CD4-positive, alpha-beta T cell treated with Interleukin-6 for 4 hours (primary cell): ENCODE measurements around the gene PSPH.
"Not testable (repeated sequence)": the region's sequence is repeated elsewhere in the genome, so short reads cannot be mapped to it uniquely, and the experiment has no call there.

Experiments
- DNase-seq: peaks from one replicate; pipeline ENCODE4 v3.0.0-alpha.2; 2020; ENCODE audit warnings: mixed read lengths

The PSPH gene

GRCh38 chr7:56062382-56062781, 11.1 kb upstream of the PSPH start:
- DNase-seq, result no peak

DNA sequence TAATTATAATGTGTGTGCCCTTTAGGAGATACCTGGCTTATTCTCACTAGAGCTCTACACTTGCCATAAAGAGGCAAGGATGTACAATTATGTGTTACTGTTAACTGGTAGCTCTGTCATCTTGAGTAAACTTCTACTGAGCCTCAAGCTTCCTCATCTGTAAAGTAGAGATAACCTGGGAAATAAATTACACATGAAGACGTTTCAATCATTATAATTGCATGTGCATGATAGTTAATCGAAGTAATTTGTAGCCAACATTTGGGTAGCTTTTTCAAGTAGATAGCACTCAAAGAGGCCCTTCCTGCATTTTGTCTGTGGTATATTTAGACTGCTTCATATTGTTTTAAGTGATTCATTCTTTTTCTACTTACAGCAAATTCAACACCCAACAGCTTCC, 2.7 kb upstream of the PSPH start:
- no peak for DNase-seq

DNA sequence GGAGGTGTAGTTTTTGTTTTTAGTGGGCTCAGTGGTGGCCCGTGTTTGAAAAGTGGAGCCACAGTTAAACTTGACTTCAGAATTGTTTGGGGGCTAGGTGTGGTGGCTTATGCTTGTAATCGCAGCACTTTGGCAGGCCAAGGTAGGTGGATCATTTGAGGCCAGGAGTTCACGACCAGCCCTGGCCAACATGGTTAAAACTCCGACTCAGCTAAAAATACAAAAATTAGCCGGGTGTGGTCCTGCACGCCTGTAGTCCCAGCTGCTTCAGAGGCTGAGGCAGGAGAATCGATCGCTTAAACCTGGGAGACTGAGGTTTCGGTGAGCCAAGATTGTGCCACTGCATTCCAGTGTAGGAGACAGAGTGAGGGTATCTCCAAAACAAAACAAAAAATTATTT, 2.1 kb upstream of the PSPH start:
- DNase-seq, result no peak

GRCh38 chr7:56051053-56051338, 248 bp downstream of the PSPH start:
- no peak for DNase-seq

- not testable (repeated sequence) for DNase-seq
Observed at GRCh38 chr7:56048763-56049162, 2.5 kb downstream of the PSPH start.

GRCh38 chr7:56048245-56048644, 3.0 kb downstream of the PSPH start:
- DNase-seq, result no peak

GRCh38 chr7:56047446-56048116, 3.7 kb downstream of the PSPH start:
- not testable (repeated sequence) for DNase-seq

DNA sequence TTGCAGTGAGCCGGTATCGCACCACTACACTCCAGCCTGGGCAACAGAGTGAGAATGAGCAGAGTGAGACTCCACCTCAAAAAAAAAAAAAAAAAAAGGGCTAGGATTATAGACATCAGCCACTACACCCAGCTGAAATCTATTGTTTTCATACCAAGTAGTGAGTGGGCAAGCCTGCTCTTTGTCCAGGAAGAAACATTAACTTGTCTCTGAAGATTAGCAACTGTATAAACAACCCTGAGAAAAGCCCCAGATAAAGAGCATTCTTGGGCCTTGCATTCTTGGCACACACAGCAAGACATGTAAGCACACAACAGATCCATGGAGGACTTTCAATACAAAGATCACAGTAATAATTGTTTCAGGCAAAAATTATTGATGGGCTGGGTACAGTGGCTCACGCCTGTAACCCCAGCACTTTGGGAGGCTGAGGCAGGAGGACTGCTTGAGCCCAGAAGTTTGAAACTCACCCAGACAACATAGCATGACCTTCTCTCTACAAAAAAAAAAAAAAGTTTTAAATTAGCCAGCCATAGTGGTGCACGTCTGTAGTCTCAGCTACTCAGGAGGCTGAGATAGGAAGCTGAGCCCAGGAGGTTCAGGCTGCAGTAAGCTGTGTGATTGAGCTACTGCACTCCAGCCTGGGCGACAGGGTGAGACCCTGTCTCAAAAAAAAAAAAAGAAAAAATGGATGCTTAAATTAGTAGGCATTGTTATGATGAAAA, 4.4 kb downstream of the PSPH start:
- DNase-seq, result no peak

- not testable (repeated sequence) for DNase-seq
Observed at GRCh38 chr7:56045758-56046157, 5.5 kb downstream of the PSPH start.

GRCh38 chr7:56040730-56041129, 10.5 kb downstream of the PSPH start:
- DNase-seq, result no peak

DNA sequence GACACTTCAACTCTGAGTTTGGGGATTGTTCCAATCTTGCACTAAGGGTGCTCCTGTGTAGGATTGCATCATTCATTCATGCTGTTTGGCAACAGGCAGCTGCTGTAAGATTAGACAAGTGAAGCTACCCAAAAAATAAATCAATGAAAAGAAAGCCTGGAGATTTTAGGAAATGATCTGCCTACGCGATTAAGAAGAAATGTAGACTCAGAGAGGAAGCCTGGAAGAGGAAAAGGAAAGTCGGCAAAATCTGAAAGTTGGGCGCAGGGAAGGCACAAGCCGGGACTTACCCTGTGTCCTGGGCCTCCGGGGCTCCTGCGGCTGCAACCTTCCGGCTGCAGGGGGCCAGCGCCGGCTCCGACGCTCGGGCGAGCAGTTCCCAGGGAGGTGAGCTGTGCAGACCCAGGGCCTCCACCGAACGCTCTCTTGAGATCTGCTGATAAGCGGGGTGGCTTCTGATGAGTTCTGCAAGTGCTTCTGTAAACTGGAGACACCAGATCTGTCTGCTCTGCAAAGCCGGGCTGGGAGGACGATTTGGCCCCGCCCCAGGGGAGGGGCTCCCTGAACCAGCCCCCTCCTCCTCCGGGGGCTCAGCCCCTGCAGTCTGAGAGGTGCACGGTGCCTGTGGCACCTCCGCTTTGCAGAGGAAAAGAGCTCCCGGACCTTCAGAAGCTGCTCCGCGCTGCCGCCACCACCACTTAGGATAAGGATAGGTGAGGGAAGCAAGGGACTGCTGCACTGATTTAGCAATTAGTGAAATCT, 17.4 kb downstream of the PSPH start:
- DNase-seq, result peak; percentile 87

GRCh38 chr7:56032578-56032977, 18.7 kb downstream of the PSPH start:
- not testable (repeated sequence) for DNase-seq

GRCh38 chr7:56031556-56031955, 19.7 kb downstream of the PSPH start:
- not testable (repeated sequence) for DNase-seq

GRCh38 chr7:56030340-56030739, 20.9 kb downstream of the PSPH start:
- DNase-seq, result no peak

- no peak for DNase-seq
Observed at GRCh38 chr7:56028942-56029630, 22.2 kb downstream of the PSPH start.

DNA sequence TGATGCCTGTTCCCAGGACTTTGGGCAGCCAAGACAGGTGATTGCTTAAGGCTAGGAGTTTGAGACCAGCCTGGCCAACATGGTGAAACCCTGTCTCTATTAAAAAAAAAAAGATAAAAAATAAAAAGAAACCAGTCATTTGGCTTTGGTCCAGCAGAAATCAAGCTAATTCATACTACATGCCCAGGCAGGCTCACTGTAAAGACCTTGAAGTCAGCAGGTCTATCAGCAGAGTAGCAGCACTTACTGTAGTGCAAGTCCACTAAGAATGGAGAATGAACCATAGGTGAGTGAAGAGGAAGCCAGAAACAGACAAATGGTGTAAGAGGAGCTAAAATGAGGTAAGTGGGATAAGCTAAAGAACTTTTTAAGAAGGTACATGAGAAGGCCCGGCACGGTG, 24.7 kb downstream of the PSPH start:
- no peak for DNase-seq

DNA sequence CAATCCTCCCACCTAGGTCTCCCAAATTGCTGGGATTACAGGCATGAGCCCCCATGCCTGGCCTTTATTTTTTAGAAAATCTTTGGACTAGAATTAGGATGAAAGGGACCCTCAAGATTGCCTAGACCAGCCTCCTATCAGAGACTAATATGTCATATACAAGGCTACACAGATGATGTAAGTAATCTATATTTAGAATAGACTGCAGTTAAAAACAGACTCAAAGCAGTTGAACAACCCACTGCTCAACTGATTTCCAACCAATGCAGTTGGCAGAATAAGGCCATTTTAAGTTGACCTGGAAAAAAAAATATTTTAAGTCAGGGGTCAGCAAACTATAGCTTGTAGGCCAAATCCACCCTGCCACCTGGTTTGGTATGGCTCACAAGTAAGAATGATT, 27.7 kb downstream of the PSPH start:
- DNase-seq, result no peak

DNA sequence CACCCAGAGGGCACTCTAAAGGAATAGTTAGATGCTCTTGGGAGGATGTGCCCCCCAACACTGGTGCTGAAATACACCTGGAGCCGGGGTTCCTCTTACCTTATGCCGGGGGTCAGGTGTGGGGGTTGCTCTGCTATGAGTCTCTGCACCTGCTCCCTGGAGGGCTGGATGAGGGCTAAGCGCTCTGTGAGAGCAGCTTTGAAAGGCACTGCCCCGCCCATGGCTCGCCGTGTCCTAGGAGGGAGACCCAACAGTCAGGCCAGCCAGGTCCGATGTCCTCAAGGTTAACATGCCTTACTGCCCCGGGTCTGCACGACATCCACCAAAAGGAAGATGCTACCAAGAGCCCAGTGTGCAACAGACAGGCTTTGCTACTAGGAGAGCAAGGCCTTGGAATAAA, 31.7 kb downstream of the PSPH start:
- no peak for DNase-seq

DNA sequence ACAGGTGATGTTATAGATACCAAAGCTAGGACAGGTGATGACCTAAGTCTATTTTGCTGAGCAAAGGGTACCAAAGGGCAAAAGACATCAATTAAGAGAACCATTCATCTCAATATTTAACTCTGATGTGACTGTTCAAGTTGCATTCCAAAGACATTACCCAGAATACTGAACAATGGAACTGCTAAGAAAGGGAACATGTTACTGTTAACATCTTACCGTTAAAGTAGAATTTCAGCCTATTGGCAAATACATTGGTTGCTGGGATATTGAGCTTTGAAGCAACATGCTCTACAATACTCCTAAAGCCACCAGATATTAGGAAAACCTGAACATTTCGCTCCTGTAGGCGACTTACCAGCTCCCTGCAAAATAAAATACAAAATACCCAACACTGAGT, 34.2 kb downstream of the PSPH start:
- DNase-seq, result not testable (repeated sequence)

GRCh38 chr7:56009695-56010094, 41.5 kb downstream of the PSPH start:
- DNase-seq, result no peak

DNA sequence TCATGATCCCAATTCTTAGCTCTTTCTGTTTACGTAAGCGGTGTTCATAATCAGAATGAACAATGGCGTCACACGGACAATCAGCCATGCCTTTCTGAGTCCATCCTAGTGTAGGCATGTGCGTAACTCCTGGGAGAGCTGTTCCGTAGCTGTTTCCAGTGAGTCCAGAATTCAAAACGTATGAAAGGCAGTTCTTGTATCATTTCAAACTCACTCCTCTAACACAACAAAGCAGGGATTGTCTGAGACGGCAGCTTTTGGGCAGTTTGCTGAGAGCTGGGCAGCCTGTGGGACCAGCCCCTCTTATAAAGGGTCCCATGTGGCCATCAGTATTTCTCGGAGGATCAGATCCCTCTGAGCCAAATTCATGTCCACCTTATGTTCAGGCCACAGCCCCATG, 43.4 kb downstream of the PSPH start:
- DNase-seq, result no peak

DNA sequence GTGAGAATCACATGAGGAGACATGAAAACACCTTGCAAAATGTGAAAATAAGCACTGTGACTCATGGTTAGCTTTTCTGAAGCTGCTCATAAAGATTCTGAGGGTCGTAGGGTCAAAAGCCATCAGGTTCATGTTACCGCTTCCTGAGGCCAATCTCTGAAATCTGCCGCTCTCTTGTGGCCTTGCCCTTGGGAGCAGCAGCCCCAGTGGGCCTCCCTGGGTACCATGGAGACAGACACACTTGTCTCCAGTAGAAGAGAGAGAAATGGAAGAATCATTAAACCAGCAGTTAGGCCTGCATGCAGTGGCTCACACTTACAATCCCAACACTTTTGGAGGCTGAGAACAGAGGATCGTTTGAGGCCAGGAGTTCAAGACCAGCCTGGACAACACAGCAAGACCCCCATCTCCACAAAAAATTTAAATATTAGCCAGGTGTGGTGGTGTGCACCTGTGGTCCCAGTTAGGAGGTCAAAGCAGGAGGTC, 44.0 kb downstream of the PSPH start:
- no peak for DNase-seq

DNA sequence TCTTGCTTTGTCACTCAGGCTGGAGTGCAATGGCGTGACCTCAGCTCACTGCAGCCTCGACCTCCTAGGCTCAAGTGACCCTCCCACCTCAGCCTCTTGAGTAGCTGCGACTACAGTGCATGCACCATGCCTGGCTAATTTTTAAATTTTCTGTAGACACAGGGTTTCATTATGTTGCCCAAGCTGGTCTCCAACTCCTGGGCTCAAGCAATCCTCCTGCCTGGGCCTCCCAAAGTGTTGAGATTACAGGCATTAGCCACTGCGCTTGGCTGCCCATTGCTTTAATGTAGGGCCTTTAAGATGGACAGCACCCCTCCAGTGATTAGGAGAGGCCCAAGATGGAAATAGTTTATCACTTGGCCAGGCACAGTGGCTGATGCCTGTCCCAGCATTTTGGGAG, 47.5 kb downstream of the PSPH start:
- DNase-seq, result no peak
